Upper lobe of left lung (tissue), 4 donors: ENCODE measurements around the gene LRIG2.

Experiments
- CTCF ChIP-seq, 6 experiments: fragments of 450-650 bp in 4 of 6; fragments of 200-600 bp in 2 of 6; sonication (generic) in 2 of 6; IDR thresholded peaks; one replicate each; pipeline ENCODE4 v1.5.1; 2016 to 2019; ENCODE audit warnings: antibody characterized with exemption in 6 of 6
- POLR2AphosphoS5 ChIP-seq, 2 donors: sonication (generic); formaldehyde crosslinking; IDR thresholded peaks; one replicate each; pipeline ENCODE4 v1.5.1; 2017; ENCODE audit warnings: antibody characterized with exemption in 2 of 2

GRCh38 chr1:113129529-113130185 is 56.7 kb downstream of the LRIG2 start:
- TF ChIP-seq POLR2AphosphoS5 (IDR thresholded peaks at IDR 0.05) (no peak), CTCF (IDR thresholded peaks at IDR 0.05) (no peak)
